ENCODE data around the gene FBXL16.

DNA sequence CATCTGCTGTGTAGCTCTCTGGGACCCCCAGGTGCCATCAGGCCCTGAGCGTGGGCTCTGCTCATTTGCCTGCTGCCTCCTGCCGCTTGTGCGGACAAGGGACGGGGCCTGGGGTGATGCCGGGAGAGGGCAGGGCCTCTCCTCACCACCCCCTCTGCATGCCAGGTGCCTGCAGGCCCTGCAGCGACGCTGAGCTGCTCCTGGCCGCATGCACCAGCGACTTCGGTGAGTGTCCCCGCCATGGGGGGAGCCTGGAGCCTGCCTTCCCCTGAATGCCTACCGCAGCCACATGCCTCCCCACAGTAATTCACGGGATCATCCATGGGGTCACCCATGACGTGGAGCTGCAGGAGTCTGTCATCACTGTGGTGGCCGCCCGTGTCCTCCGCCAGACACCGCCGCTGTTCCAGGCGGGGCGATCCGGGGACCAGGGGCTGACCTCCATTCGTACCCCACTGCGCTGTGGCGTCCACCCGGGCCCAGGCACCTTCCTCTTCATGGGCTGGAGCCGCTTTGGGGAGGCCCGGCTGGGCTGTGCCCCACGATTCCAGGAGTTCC lies 11.2 kb upstream of the FBXL16 start:
- TF ChIP-seq EGR1 (IDR thresholded peaks at IDR 0.05; ENCODE audit: low read depth in 2 of 2) (no peak), TAF1 (conservative IDR thresholded peaks at IDR 0.05) (no peak), JUND (IDR thresholded peaks at IDR 0.05) (no peak), RXRA (IDR thresholded peaks at IDR 0.05) (no peak)
- TF ChIP-seq, protein P1, sequence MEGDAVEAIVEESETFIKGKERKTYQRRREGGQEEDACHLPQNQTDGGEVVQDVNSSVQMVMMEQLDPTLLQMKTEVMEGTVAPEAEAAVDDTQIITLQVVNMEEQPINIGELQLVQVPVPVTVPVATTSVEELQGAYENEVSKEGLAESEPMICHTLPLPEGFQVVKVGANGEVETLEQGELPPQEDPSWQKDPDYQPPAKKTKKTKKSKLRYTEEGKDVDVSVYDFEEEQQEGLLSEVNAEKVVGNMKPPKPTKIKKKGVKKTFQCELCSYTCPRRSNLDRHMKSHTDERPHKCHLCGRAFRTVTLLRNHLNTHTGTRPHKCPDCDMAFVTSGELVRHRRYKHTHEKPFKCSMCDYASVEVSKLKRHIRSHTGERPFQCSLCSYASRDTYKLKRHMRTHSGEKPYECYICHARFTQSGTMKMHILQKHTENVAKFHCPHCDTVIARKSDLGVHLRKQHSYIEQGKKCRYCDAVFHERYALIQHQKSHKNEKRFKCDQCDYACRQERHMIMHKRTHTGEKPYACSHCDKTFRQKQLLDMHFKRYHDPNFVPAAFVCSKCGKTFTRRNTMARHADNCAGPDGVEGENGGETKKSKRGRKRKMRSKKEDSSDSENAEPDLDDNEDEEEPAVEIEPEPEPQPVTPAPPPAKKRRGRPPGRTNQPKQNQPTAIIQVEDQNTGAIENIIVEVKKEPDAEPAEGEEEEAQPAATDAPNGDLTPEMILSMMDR (IDR thresholded peaks at IDR 0.05; ENCODE audit: low read depth, low read length, missing input control), result no peak
- TF ChIP-seq, protein P2, sequence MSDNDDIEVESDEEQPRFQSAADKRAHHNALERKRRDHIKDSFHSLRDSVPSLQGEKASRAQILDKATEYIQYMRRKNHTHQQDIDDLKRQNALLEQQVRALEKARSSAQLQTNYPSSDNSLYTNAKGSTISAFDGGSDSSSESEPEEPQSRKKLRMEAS (IDR thresholded peaks at IDR 0.05), result no peak
- TF ChIP-seq, protein P3, sequence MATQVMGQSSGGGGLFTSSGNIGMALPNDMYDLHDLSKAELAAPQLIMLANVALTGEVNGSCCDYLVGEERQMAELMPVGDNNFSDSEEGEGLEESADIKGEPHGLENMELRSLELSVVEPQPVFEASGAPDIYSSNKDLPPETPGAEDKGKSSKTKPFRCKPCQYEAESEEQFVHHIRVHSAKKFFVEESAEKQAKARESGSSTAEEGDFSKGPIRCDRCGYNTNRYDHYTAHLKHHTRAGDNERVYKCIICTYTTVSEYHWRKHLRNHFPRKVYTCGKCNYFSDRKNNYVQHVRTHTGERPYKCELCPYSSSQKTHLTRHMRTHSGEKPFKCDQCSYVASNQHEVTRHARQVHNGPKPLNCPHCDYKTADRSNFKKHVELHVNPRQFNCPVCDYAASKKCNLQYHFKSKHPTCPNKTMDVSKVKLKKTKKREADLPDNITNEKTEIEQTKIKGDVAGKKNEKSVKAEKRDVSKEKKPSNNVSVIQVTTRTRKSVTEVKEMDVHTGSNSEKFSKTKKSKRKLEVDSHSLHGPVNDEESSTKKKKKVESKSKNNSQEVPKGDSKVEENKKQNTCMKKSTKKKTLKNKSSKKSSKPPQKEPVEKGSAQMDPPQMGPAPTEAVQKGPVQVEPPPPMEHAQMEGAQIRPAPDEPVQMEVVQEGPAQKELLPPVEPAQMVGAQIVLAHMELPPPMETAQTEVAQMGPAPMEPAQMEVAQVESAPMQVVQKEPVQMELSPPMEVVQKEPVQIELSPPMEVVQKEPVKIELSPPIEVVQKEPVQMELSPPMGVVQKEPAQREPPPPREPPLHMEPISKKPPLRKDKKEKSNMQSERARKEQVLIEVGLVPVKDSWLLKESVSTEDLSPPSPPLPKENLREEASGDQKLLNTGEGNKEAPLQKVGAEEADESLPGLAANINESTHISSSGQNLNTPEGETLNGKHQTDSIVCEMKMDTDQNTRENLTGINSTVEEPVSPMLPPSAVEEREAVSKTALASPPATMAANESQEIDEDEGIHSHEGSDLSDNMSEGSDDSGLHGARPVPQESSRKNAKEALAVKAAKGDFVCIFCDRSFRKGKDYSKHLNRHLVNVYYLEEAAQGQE (IDR thresholded peaks at IDR 0.05), result no peak
- TF ChIP-seq, protein P4, sequence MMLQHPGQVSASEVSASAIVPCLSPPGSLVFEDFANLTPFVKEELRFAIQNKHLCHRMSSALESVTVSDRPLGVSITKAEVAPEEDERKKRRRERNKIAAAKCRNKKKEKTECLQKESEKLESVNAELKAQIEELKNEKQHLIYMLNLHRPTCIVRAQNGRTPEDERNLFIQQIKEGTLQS (IDR thresholded peaks at IDR 0.05), result no peak

Data from liver (tissue), 3 donors.